ENCODE measurements around the gene MRPS23.

GRCh38 chr17:57888311-57889216 is 38.7 kb upstream of the MRPS23 start:
- no peak for TF ChIP-seq KLF6 (CRISPR knock-in tag; IDR thresholded peaks at IDR 0.05; ENCODE audit: borderline replicate concordance)
- TF ChIP-seq, protein P1, sequence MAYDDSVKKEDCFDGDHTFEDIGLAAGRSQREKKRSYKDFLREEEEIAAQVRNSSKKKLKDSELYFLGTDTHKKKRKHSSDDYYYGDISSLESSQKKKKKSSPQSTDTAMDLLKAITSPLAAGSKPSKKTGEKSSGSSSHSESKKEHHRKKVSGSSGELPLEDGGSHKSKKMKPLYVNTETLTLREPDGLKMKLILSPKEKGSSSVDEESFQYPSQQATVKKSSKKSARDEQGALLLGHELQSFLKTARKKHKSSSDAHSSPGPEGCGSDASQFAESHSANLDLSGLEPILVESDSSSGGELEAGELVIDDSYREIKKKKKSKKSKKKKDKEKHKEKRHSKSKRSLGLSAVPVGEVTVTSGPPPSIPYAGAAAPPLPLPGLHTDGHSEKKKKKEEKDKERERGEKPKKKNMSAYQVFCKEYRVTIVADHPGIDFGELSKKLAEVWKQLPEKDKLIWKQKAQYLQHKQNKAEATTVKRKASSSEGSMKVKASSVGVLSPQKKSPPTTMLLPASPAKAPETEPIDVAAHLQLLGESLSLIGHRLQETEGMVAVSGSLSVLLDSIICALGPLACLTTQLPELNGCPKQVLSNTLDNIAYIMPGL (CRISPR knock-in tag; IDR thresholded peaks at IDR 0.05) = no peak
- TF ChIP-seq, protein P2, sequence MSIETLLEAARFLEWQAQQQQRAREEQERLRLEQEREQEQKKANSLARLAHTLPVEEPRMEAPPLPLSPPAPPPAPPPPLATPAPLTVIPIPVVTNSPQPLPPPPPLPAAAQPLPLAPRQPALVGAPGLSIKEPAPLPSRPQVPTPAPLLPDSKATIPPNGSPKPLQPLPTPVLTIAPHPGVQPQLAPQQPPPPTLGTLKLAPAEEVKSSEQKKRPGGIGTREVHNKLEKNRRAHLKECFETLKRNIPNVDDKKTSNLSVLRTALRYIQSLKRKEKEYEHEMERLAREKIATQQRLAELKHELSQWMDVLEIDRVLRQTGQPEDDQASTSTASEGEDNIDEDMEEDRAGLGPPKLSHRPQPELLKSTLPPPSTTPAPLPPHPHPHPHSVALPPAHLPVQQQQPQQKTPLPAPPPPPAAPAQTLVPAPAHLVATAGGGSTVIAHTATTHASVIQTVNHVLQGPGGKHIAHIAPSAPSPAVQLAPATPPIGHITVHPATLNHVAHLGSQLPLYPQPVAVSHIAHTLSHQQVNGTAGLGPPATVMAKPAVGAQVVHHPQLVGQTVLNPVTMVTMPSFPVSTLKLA (conservative IDR thresholded peaks at IDR 0.05) = no peak
- TF ChIP-seq FOS (IDR thresholded peaks at IDR 0.05; ENCODE audit: extremely low read depth, insufficient read length) = no peak
- no peak for TF ChIP-seq ZNF24 (IDR thresholded peaks at IDR 0.05)
- TF ChIP-seq POLR2AphosphoS5 (IDR thresholded peaks at IDR 0.05; ENCODE audit: control insufficient read depth, insufficient read depth, low read depth, low read length) = no peak
- no peak for TF ChIP-seq POLR2G (IDR thresholded peaks at IDR 0.05; ENCODE audit: low read depth, low read length)
- no peak for TF ChIP-seq EP300 (IDR thresholded peaks at IDR 0.05; ENCODE audit: low read length)
- TF ChIP-seq ZNF263 (CRISPR knock-in tag; IDR thresholded peaks at IDR 0.05; ENCODE audit: borderline replicate concordance) = no peak
- TF ChIP-seq HMG20B (CRISPR knock-in tag; IDR thresholded peaks at IDR 0.05) = no peak
- TF ChIP-seq ZNF507 (tag; conservative IDR thresholded peaks at IDR 0.05) = no peak

All from K562 (cell line).